GM19395 (cell line): ENCODE results near the gene LTB4R2.
A peak's percentile ranks its signal among the peaks of the same experiment; 100 is the strongest.

Source experiments
- ATAC-seq: cut with Tn5 transposase; IDR thresholded peaks from one replicate; pipeline ENCODE4 v1.9.1; 2021; ENCODE audit warnings: mild to moderate bottlenecking, moderate library complexity; ENCODE audit not compliant: unreplicated experiment

The LTB4R2 gene, protein sequence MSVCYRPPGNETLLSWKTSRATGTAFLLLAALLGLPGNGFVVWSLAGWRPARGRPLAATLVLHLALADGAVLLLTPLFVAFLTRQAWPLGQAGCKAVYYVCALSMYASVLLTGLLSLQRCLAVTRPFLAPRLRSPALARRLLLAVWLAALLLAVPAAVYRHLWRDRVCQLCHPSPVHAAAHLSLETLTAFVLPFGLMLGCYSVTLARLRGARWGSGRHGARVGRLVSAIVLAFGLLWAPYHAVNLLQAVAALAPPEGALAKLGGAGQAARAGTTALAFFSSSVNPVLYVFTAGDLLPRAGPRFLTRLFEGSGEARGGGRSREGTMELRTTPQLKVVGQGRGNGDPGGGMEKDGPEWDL

GRCh38 chr14:24309538-24310264 lies at the start of gene LTB4R2:
Gene LTB4R2 (plus strand): TSS chr14:24310140. CDS start chr14:24310665, 525 bp downstream.
- ATAC-seq, result no peak

GRCh38 chr14:24260780-24261157 lies 49.2 kb upstream of the LTB4R2 start:
- no peak for ATAC-seq

DNA sequence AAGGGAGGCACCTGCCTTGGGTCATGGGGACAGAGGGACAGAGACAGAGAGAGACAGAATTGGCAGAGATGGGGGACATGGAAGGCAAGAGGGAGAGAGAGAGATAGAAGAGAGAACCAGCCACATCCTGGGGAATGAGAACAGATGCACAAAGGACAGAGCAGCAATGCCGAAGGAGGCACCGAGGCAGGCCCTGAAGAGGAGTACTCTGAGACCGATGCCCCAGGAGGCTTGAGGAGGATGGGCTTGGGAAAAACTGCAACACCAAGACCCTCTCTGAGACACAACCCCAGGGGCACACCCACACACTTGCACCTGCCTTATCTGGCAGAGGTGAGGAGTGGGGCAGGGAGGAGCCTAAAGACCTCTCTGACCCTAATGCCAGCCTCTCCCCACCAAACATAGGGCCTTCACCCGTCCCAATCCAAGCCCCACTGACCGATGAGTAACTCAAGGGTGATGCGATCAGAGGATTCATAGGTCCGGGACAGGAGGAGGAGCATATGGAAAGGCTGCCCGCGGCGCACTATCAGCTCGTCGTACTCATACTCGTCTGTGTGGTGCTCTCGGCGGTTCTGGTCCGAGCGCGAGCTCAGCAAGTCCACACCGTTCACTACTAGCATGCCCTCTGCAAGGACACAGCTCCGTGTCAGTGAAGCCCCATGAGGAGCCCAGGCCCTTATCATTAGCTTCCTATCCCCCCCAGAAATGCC lies 48.5 kb upstream of the LTB4R2 start:
- no peak for ATAC-seq

DNA sequence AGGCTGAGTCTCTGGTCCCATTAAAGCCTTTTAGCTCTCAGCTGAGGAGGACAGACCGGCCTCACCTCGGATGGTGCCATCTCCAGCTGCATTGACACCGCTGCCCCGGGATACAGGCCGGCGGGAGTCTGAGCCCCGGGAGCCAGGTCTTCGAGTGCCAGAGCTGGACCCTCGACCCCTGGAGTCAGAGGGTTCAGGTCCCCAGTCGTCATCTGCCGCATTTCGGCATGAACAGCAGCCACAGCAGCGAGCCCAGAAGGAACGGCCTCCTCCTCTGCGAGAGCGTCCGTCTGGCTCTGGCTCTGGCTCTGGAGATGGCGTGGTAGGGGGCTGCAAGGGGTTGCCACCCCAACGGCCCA lies 48.0 kb upstream of the LTB4R2 start:
- ATAC-seq, result no peak

- ATAC-seq, result no peak
These were observed 46.9 kb upstream of the LTB4R2 start, which contains the start of gene TGM1 for GRCh38 chr14:24262821-24263733. Gene TGM1 (minus strand): TSS chr14:24263177. CDS start chr14:24262352, 825 bp downstream.

GRCh38 chr14:24263848-24264247 lies 46.1 kb upstream of the LTB4R2 start:
- ATAC-seq, result no peak

DNA sequence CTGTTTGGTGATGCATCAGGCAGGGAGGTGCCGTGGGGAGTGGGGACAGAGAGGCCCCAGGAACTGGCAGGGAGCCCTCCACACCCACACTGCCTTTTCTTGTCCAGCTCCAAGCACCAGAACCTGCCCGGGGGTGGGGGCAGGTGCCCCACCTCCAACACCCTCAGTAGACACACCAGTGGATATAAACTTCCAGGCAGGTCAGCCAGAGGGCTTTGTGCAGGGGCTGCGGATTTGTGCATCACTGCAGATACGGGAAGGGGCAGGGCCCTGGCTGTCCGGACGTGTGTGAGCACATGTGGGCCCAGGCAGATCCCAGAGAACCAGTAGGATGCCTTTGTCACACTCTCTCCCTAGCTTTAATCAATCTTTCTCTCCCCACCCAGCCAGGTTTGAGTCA lies 45.6 kb upstream of the LTB4R2 start:
- ATAC-seq, result no peak

DNA sequence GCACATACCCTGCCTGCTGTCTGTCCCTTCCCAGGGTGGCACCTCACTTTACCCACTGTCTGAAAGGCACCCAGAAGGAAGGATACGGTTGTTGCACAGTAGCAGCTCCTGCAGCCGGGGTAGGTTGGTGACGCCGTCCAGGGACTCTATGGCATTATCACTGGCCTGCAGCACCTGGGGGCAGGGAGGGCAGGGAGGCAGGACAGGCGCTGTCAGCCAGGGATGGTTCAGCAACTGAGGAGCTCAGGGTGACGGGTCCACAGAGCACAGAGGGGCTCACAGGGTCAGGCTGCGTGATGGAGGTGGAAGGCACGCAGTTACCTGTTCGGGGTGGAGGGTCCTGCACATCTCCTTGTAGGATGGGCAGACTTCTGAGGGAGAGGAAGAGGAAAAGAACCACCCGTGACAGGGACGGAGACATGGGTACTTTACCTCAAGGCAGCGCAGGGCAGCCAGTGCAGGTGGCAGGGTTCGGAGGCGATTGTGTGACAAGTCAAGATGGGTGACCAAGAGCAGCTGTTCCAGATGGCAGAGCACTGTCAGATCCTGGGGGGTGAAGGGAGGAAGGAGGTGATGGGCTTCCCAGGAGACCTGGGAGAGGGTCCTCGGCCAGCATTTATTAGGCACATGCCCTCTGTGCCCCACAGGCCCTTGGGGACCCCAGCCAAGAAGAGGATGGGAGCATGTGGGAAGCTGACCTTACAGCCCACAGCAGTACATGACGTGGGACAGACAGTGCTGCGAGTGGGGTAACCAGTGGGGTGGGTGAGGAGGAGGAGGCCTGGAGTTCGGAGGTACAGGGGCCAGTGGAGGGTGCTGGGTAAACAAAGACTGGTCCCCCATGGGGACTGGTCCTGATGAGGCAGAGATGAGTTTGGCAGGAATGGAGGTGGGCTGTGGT lies 43.3 kb upstream of the LTB4R2 start:
- no peak for ATAC-seq

- ATAC-seq, result no peak
These were observed 42.4 kb upstream of the LTB4R2 start for GRCh38 chr14:24267516-24267915.

DNA sequence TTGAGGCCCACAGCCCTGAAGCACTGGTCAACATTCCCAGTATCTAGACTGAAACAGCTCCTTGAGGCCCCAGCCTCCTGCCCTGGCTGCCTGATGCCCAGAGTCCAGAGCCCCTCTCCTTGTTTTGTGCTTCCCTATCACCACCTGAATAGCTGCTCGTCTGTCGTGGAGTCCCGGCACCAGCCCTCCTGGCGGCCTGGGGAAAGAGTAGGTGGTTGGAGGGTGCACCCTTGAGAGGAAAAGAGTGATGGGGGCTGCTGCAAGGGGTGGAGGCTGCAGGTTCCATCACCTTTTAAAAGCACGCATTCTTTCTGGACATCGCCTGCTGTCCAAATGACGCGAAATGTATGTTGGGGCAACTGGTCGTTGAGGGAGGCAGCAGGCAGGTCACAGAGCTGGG lies 41.7 kb upstream of the LTB4R2 start:
- no peak for ATAC-seq

GRCh38 chr14:24269368-24269767 lies 40.6 kb upstream of the LTB4R2 start:
- ATAC-seq, result no peak

DNA sequence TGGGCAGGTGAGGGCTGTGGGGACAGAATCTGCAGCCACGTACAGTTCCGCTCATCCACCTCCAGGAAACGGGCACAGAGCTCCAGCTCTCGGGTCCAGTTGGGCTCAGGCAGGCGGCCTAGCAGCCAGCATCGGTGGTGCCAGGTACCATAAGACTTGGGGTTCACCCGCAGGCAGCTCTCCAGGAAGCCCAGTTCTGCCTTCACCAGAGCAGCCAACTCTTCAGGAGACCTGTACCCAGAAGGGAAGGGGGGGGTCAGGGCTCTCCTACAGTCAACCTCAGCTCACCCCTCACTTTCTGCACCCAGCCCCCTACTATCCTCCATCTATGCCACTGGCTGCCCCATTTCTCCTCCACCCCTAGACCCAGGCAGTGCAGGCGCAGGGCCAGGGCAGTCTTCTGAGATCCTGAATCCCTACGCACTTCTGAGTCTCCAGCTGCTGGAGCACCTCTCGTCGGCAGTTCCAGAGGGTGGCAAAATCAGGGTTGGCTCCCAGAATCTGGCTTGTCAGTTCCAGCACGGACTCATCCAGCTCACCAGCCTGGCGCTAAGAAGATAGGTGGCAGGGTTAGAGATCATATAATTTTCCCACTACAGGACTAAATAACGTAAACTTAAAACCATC lies 39.9 kb upstream of the LTB4R2 start:
- no peak for ATAC-seq

DNA sequence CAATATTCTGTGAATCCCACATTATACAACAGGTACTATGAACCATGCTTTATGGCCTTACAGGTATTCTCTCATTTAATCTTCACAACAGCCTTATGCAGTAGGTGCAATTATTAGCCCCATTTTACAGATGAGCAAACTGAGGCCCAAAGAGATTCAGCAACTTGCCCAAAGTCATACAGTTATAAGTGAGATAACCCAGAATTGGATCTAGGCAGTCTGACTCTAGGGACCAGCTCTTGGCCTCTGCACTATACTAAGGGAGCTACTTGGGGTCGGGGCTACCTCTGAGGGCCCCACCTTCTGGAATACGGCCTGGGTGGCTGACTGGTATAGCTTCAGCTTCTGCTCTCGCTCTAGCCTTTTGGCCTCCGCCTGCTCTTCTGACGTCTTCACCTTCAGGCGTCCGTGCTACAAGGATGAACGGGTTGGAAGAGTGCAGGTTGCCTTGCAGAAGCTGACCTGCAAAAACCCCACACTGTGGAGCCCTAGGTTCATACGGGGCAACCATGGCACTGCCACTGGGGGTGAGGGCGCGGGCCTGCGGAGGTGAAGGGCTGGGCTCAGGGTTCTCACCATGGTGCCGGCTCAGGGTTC lies 39.3 kb upstream of the LTB4R2 start:
- ATAC-seq, result no peak

- peak; percentile 84 for ATAC-seq
These were observed 38.7 kb upstream of the LTB4R2 start, which contains the start of gene RABGGTA for GRCh38 chr14:24271134-24271833. Gene RABGGTA (minus strand): TSS chr14:24271597. CDS start chr14:24271115, 482 bp downstream.

- no peak for ATAC-seq
These were observed 38.1 kb upstream of the LTB4R2 start for GRCh38 chr14:24271834-24272263.

DNA sequence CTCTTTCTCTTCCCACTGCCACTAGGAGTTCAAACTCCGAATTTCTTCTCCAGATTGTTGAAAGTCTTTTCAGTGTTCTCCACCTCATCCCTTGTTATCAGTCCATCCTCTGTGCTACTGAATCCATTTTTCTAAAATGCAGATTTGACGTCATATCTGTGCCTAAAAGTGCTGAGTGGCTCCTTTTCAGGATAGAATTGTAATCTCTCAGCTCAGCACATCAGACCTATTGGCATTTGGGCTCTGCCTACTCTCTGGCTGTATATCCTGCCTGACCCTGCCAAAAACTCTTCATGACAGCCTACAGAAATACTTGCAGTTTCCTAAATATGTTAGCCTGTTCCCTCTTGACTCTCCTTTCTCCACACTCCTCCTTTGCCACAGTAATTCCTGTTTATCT lies 37.5 kb upstream of the LTB4R2 start:
- ATAC-seq, result no peak

DNA sequence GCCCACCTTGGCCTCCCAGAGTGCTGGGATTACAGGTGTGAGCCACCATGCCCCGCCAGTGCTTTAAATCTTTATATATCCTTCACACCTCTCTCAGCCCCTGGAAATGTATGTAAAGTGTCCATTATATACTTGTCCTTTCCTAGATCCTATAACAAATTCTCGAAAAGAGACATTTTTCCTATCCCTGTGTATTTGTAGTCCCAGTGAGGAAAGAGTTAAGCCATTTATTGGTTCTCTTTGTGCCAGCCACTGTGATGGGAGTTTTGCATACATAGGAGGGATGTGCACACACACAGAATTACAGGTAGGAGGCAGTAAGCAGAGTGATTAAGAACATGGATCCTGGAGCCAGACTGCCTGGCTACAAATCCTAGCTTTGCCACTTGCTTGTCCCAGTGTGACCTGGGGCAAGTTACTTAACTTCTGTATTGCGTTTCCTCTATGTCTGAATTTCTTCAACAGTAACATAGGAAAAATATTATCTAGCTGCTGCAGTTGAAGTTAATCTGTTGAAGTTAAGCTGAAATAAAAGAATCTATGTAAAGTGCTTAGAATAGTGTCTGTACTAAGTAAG lies 36.4 kb upstream of the LTB4R2 start:
- ATAC-seq, result no peak

GRCh38 chr14:24274101-24274543 lies 35.8 kb upstream of the LTB4R2 start:
- ATAC-seq, result peak; percentile 50
